Loucy (cell line): Measurements from ENCODE around the gene AKAP6.
A peak's percentile ranks its signal among the peaks of the same experiment; 100 is the strongest.

Source experiments
- H2AFZ ChIP-seq: fragments of 200-600 bp; sonication (generic); 2 replicates; pipeline ENCODE4 v1.6.0; 2016; ENCODE audit warnings: antibody characterized with exemption, mild to moderate bottlenecking, low read length, moderate library complexity
- H3F3A ChIP-seq: fragments of 200-600 bp; 2 replicates; pipeline ENCODE4 v1.6.0; 2016; ENCODE audit warnings: antibody characterized with exemption, low read depth, mild to moderate bottlenecking
- H3K27me3 ChIP-seq: fragments of 200-600 bp; sonication (generic); 2 replicates; pipeline ENCODE4 v1.6.1; 2014; ENCODE audit warnings: low read length, mild to moderate bottlenecking; ENCODE audit not compliant: insufficient read depth, poor library complexity, severe bottlenecking
- H3K36me3 ChIP-seq: fragments of 200-600 bp; sonication (generic); 2 replicates; pipeline ENCODE4 v1.6.1; 2016; ENCODE audit warnings: low read length; ENCODE audit not compliant: insufficient read depth
- H3K4me1 ChIP-seq: fragments of 200-600 bp; sonication (generic); 2 replicates; pipeline ENCODE4 v1.5.1; 2014; ENCODE audit warnings: low read length, mild to moderate bottlenecking; ENCODE audit not compliant: insufficient read depth, poor library complexity, severe bottlenecking
- H3K4me2 ChIP-seq: fragments of 200-600 bp; sonication (generic); 2 replicates; pipeline ENCODE4 v1.6.0; 2014; ENCODE audit warnings: antibody characterized with exemption, low read length, low read depth, mild to moderate bottlenecking; ENCODE audit not compliant: poor library complexity, severe bottlenecking
- H3K4me3 ChIP-seq: fragments of 200-600 bp; sonication (generic); 2 replicates; pipeline ENCODE4 v1.5.1; 2014; ENCODE audit warnings: low read length, mild to moderate bottlenecking, mixed read lengths; ENCODE audit not compliant: poor library complexity, severe bottlenecking
- H3K79me2 ChIP-seq: fragments of 200-600 bp; sonication (generic); 2 replicates; pipeline ENCODE4 v1.6.1; 2014; ENCODE audit warnings: low read length; ENCODE audit not compliant: insufficient read depth
- H3K9ac ChIP-seq: fragments of 200-600 bp; sonication (generic); 2 replicates; pipeline ENCODE4 v1.6.0; 2014; ENCODE audit warnings: mild to moderate bottlenecking, low read depth, low read length, moderate library complexity; ENCODE audit not compliant: poor library complexity, severe bottlenecking
- H3K9me2 ChIP-seq: fragments of 200-600 bp; sonication (generic); replicated peaks from 2 replicates; pipeline ENCODE4 v1.6.1; 2016; ENCODE audit warnings: low read depth, low read length, mixed read lengths
- H3K9me3 ChIP-seq: fragments of 200-600 bp; sonication (generic); 2 replicates; pipeline ENCODE4 v1.6.1; 2014; ENCODE audit warnings: mild to moderate bottlenecking, antibody characterized with exemption, low read length, low read depth; ENCODE audit not compliant: insufficient read depth
- H4K20me1 ChIP-seq: fragments of 200-600 bp; sonication (generic); 2 replicates; pipeline ENCODE4 v1.6.0; 2014; ENCODE audit warnings: antibody characterized with exemption, low read length, mild to moderate bottlenecking; ENCODE audit not compliant: insufficient read depth, poor library complexity, severe bottlenecking
- EZH2phosphoT487 ChIP-seq: fragments of 200-600 bp; IDR thresholded peaks from 2 replicates; pipeline ENCODE4 v1.6.1; 2018; ENCODE audit warnings: antibody characterized with exemption, mild to moderate bottlenecking, moderate library complexity, borderline replicate concordance
- TF ChIP-seq, protein P1 (sequence below): fragments of 200-600 bp; sonication (generic); conservative IDR thresholded peaks from 2 replicates; pipeline ENCODE4 v1.5.1; 2014; ENCODE audit warnings: mild to moderate bottlenecking, antibody characterized with exemption, low read length

Gene AKAP6

GRCh38 chr14:32403688-32404087 is 74.6 kb downstream of the AKAP6 start:
- no peaks in the 10 kb centered on the region for H3K36me3 ChIP-seq
- H4K20me1 ChIP-seq: no peaks in the 10 kb centered on the region
- no peaks in the 10 kb centered on the region for H3F3A ChIP-seq
- no peaks in the 10 kb centered on the region for H3K9me3 ChIP-seq
- H3K27me3 ChIP-seq: no peaks in the 10 kb centered on the region
- TF ChIP-seq EZH2phosphoT487: no peak
- TF ChIP-seq, protein P1, sequence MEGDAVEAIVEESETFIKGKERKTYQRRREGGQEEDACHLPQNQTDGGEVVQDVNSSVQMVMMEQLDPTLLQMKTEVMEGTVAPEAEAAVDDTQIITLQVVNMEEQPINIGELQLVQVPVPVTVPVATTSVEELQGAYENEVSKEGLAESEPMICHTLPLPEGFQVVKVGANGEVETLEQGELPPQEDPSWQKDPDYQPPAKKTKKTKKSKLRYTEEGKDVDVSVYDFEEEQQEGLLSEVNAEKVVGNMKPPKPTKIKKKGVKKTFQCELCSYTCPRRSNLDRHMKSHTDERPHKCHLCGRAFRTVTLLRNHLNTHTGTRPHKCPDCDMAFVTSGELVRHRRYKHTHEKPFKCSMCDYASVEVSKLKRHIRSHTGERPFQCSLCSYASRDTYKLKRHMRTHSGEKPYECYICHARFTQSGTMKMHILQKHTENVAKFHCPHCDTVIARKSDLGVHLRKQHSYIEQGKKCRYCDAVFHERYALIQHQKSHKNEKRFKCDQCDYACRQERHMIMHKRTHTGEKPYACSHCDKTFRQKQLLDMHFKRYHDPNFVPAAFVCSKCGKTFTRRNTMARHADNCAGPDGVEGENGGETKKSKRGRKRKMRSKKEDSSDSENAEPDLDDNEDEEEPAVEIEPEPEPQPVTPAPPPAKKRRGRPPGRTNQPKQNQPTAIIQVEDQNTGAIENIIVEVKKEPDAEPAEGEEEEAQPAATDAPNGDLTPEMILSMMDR: no peak
- no peak overlapping the region for H3K4me2 ChIP-seq
- no peak overlapping the region for H2AFZ ChIP-seq
- no peak overlapping the region for H3K4me3 ChIP-seq
- H3K79me2 ChIP-seq: no peaks in the 10 kb centered on the region
- no peak overlapping the region for H3K9ac ChIP-seq
- no peaks in the 10 kb centered on the region for H3K9me2 ChIP-seq
- peaks cover 10% of the 10 kb centered on the region for H3K4me1 ChIP-seq

DNA sequence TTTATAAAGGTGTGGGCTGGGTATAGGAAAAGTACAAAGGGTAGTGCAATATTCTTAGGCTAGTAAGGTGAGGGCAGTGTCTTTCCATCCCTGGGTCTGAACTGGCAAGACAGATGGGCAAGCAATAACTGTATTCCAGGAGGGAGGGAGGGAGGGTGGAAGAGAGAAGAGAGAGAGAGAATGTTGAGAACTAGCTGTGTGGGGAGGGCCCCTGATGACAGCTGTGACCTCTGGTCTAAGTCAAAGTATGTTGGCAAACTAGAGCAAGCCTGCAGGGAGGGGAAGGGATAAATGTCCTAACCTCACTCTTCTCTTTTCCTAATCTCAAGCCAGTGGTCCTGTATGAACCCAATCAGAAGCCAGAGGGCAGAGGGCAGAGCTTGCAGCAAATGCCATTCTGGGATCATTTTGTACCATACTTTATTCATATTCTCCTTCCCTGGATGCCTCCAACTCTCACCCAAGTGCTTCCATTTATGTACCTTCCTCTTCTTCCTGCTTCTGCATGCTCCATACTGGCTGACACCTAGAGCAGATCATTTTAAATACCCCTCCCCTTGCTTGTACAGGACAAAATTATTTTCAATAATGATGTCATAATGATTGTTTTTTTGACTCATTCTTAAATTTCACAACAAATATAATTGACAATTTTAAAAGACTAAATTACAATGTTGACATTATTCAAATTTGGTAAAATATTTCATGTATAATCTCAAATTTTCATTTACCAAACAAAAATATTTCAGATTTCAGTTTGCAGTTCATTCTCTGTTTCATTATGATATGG is 75.9 kb downstream of the AKAP6 start:
- Histone ChIP-seq H3K4me2 (no peak overlapping the region), H3K4me3 (no peak overlapping the region), H3K79me2 (no peaks in the 10 kb centered on the region), H3K36me3 (no peaks in the 10 kb centered on the region), H3F3A (no peaks in the 10 kb centered on the region), H3K4me1 (peaks cover 21% of the 10 kb centered on the region), H3K9me3 (no peaks in the 10 kb centered on the region), H3K27me3 (no peaks in the 10 kb centered on the region), H2AFZ (no peak overlapping the region), H3K9me2 (no peaks in the 10 kb centered on the region), H3K9ac (no peak overlapping the region), H4K20me1 (no peaks in the 10 kb centered on the region)
- no peak for TF ChIP-seq EZH2phosphoT487
- TF ChIP-seq, protein P1: no peak

DNA sequence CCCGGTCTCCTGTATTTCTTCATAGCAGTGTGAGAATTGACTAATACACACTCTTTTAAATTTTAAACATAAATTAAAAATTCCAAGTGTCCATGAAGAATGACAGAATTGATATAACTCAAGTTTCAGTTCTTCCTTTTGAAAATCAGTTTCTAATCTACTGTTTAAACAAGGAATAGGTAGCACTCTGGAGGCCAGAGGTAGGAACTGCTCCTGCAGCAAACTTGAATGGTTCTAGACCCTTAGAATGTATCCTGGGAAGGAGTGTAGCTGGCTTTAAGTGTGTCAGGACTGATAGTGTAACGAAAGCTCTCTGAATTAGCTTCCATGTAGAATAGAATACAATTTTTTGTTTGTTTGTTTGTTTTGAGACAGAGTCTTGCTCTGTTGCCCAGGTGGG is 76.8 kb downstream of the AKAP6 start:
- no peak overlapping the region for H3K4me3 ChIP-seq
- no peaks in the 10 kb centered on the region for H3K9me3 ChIP-seq
- no peaks in the 10 kb centered on the region for H3K27me3 ChIP-seq
- no peak overlapping the region for H2AFZ ChIP-seq
- no peak overlapping the region for H3K4me2 ChIP-seq
- H3K36me3 ChIP-seq: no peaks in the 10 kb centered on the region
- no peak for TF ChIP-seq EZH2phosphoT487
- TF ChIP-seq, protein P1: peak; percentile 41
- no peaks in the 10 kb centered on the region for H3K79me2 ChIP-seq
- H3K4me1 ChIP-seq: peaks cover 29% of the 10 kb centered on the region
- H4K20me1 ChIP-seq: no peaks in the 10 kb centered on the region
- no peaks in the 10 kb centered on the region for H3K9me2 ChIP-seq
- H3K9ac ChIP-seq: no peak overlapping the region
- no peaks in the 10 kb centered on the region for H3F3A ChIP-seq
